SK-N-SH (cell line): ENCODE measurements around the gene SP3. TPM values are rescaled to one million over a fixed set of nuclear protein-coding genes. Genes with fewer than 3 reads are reported as not detected.

ENCODE experiments used
- CTCF ChIA-PET: fragments of 300-600, 350-600 bp; formaldehyde crosslinking; extraction: SDS; loops from one replicate; lab custom pipeline; 2021; lab: Yijun Ruan, JAX
- POLR2A ChIA-PET: fragments of 350-600 bp; sonication (Branson Sonifier 250); formaldehyde crosslinking; extraction: SDS; loops from one replicate; lab custom pipeline; 2020; ENCODE audit warnings: antibody characterized with exemption, inconsistent platforms; lab: Yijun Ruan, JAX
- DNase-seq: peaks from one replicate; pipeline ENCODE4 v3.0.0; 2012
- H2AFZ ChIP-seq: fragments of 200-600 bp; sonication (generic); 2 replicates; pipeline ENCODE4 v1.8.1; 2016; ENCODE audit warnings: antibody characterized with exemption, mild to moderate bottlenecking, low read depth
- H3F3A ChIP-seq: fragments of 200-600 bp; sonication (generic); replicated peaks from 2 replicates; pipeline ENCODE3; 2016; ENCODE audit warnings: antibody characterized with exemption, mild to moderate bottlenecking; ENCODE audit not compliant: insufficient read depth
- H3K27ac ChIP-seq, 2 experiments: fragments of 200-500 bp in 1 of 2; fragments of 200-600 bp in 1 of 2; sonication (Bioruptor generic) in 1 of 2; sonication (generic), shearing (Covaris generic) in 1 of 2; 2 replicates each; pipeline versions ENCODE4 v1.5.1 to v1.6.1; 2014 to 2016; ENCODE audit warnings: low read depth in 2 of 2, inconsistent platforms in 1 of 2, low read length in 1 of 2, mild to moderate bottlenecking in 1 of 2, mixed read lengths in 1 of 2
- H3K27me3 ChIP-seq: fragments of 200-600 bp; sonication (generic), shearing (Covaris generic); 2 replicates; pipeline ENCODE4 v1.6.1; 2016; ENCODE audit warnings: mixed run types; ENCODE audit not compliant: insufficient read depth
- H3K36me3 ChIP-seq, 2 experiments: fragments of 200-500 bp in 1 of 2; fragments of 200-600 bp in 1 of 2; sonication (Bioruptor generic) in 1 of 2; sonication (generic) in 1 of 2; replicated peaks in 1 of 2; 2 replicates each; pipeline versions ENCODE3 to v1.5.1; 2014 to 2016; ENCODE audit warnings: low read length in 1 of 2, mild to moderate bottlenecking in 1 of 2; ENCODE audit not compliant: insufficient read depth in 2 of 2, control insufficient read depth in 1 of 2
- H3K4me1 ChIP-seq, 2 experiments: fragments of 200-500 bp in 1 of 2; fragments of 200-600 bp in 1 of 2; sonication (Bioruptor generic) in 1 of 2; sonication (generic), shearing (Covaris generic) in 1 of 2; 2 replicates each; pipeline versions ENCODE4 v1.5.1 to v1.6.1; 2014 to 2016; ENCODE audit warnings: low read depth in 1 of 2, low read length in 1 of 2, mixed run types in 1 of 2; ENCODE audit not compliant: insufficient read depth in 2 of 2, control insufficient read depth in 1 of 2
- H3K4me2 ChIP-seq: fragments of 200-600 bp; sonication (generic), shearing (Covaris generic); 2 replicates; pipeline ENCODE4 v1.6.1; 2017; ENCODE audit warnings: mixed run types
- H3K4me3 ChIP-seq, 2 experiments: fragments of 200-500 bp in 1 of 2; fragments of 200-600 bp in 1 of 2; sonication (Bioruptor generic) in 1 of 2; sonication (generic), shearing (Covaris generic) in 1 of 2; 2 replicates each; pipeline versions ENCODE4 v1.5.1 to v1.8.1; 2014 to 2016; ENCODE audit warnings: low read depth in 2 of 2, inconsistent platforms in 1 of 2, low read length in 1 of 2, mild to moderate bottlenecking in 1 of 2, mixed read lengths in 1 of 2, moderate library complexity in 1 of 2
- H3K79me2 ChIP-seq: fragments of 200-600 bp; sonication (generic); 2 replicates; pipeline ENCODE4 v1.8.1; 2017; ENCODE audit warnings: mild to moderate bottlenecking; ENCODE audit not compliant: insufficient read depth
- H3K9ac ChIP-seq: fragments of 200-600 bp; sonication (generic); 2 replicates; pipeline ENCODE4 v1.6.1; 2017; ENCODE audit warnings: mixed run types
- H3K9me2 ChIP-seq: fragments of 200-600 bp; sonication (generic); 2 replicates; pipeline ENCODE4 v1.6.1; 2017; ENCODE audit warnings: mixed run types
- H3K9me3 ChIP-seq: fragments of 200-600 bp; sonication (generic); 2 replicates; pipeline ENCODE4 v1.6.1; 2017; ENCODE audit warnings: mixed run types, mild to moderate bottlenecking, moderate library complexity
- H4K20me1 ChIP-seq: fragments of 200-600 bp; sonication (generic); 2 replicates; pipeline ENCODE4 v1.6.1; 2017; ENCODE audit warnings: mild to moderate bottlenecking, mixed run types; ENCODE audit not compliant: insufficient read depth
- ELF1 ChIP-seq: IDR thresholded peaks from 2 replicates; pipeline ENCODE4 v1.4.0; 2012
- IRF3 ChIP-seq: fragments of 150-350 bp; IDR thresholded peaks from 2 replicates; pipeline ENCODE4 v1.6.1; 2016; ENCODE audit warnings: mild to moderate bottlenecking, low read depth, low read length
- JUND ChIP-seq: IDR thresholded peaks from 2 replicates; pipeline ENCODE4 v1.4.0; 2012
- POLR2AphosphoS5 ChIP-seq: IDR thresholded peaks from 2 replicates; pipeline ENCODE4 v1.6.1; 2012; ENCODE audit warnings: low read depth, low read length
- RFX5 ChIP-seq: IDR thresholded peaks from 2 replicates; pipeline ENCODE4 v1.6.1; 2012; ENCODE audit warnings: mild to moderate bottlenecking, improper control_type of control experiment, low read length
- SIN3A ChIP-seq: IDR thresholded peaks from 2 replicates; pipeline ENCODE4 v1.6.1; 2012; ENCODE audit warnings: low read depth, mild to moderate bottlenecking, low read length, moderate library complexity, borderline replicate concordance
- SMC3 ChIP-seq: IDR thresholded peaks from 2 replicates; pipeline ENCODE4 v1.6.1; 2012; ENCODE audit warnings: low read depth, low read length, improper control_type of control experiment
- USF1 ChIP-seq: IDR thresholded peaks from 2 replicates; pipeline ENCODE4 v1.4.0; 2012; ENCODE audit warnings: low read depth, borderline replicate concordance
- USF2 ChIP-seq: fragments of 150-350 bp; IDR thresholded peaks from 2 replicates; pipeline ENCODE4 v1.6.1; 2017; ENCODE audit warnings: antibody characterized with exemption, low read length, low read depth, borderline replicate concordance
- YY1 ChIP-seq: IDR thresholded peaks from 2 replicates; pipeline ENCODE4 v1.4.0; 2012; ENCODE audit warnings: low read depth, mild to moderate bottlenecking
- ZBTB33 ChIP-seq: IDR thresholded peaks from 2 replicates; pipeline ENCODE4 v1.4.0; 2012; ENCODE audit warnings: low read depth, borderline replicate concordance
- whole genome bisulfite sequencing: methylation state at CpG from one replicate; pipeline ENCODE4 v1.1.6; 2017; ENCODE audit warnings: low lambda C conversion rate; 5-methylcytosine and 5-hydroxymethylcytosine counted together
- polyA plus RNA-seq, 3 experiments: library from polyadenylated mRNA; depleted of rRNA; stranded (reverse); fragments of >200 nt; gene quantifications; 2 replicates each; pipeline ENCODE4 v1.2.3, GENCODE V29; 2012

The SP3 gene
- polyA plus RNA-seq, 1 of the 3 experiments (the other 2 are of a cell fraction) = 23.1 TPM

GRCh38 chr2:173934895-173935294 lies 30.3 kb downstream of the SP3 start:
- Histone ChIP-seq H3K27ac (no peak overlapping the region; a peak in 1 of 4 replicates), H3K9ac (no peak overlapping the region), H3K4me2 (no peak overlapping the region), H3K79me2 (peaks cover 100% of the 10 kb centered on the region), H2AFZ (no peak overlapping the region), H3K4me3 (no peak overlapping the region), H3K4me1 (peaks cover 7% of the 10 kb centered on the region in 2 experiments; a peak in 2 of 4 replicates), H3K36me3 (peaks cover 9 to 18% of the 10 kb centered on the region in 2 experiments), H3K9me3 (no peaks in the 10 kb centered on the region), H3K27me3 (no peaks in the 10 kb centered on the region), H3F3A (peaks cover under 1% of the 10 kb centered on the region), H4K20me1 (peaks cover 85% of the 10 kb centered on the region), H3K9me2 (no peaks in the 10 kb centered on the region)
- CTCF ChIA-PET = no interaction called here
- no peak for DNase-seq
- WGBS = 78% methylated on average over 5 of the region's 5 CpGs
- TF ChIP-seq IRF3 (no peak), ZBTB33 (no peak), ELF1 (no peak), SMC3 (no peak), USF1 (no peak), YY1 (no peak), RFX5 (no peak), USF2 (no peak)
- POLR2A ChIA-PET = no interaction called here

GRCh38 chr2:173931751-173932150 lies 33.4 kb downstream of the SP3 start:
- Histone ChIP-seq H3F3A (no peaks in the 10 kb centered on the region), H3K9me3 (no peaks in the 10 kb centered on the region), H3K4me2 (no peak overlapping the region), H2AFZ (no peak overlapping the region), H3K4me1 (peaks cover 0 to 4% of the 10 kb centered on the region in 2 experiments; a peak in 1 of 4 replicates), H3K36me3 (peaks cover 11 to 38% of the 10 kb centered on the region in 2 experiments), H3K79me2 (peaks cover 100% of the 10 kb centered on the region), H3K27me3 (no peaks in the 10 kb centered on the region), H3K9me2 (no peaks in the 10 kb centered on the region), H3K4me3 (no peak overlapping the region), H3K27ac (no peak overlapping the region), H3K9ac (no peak overlapping the region), H4K20me1 (peaks cover 82% of the 10 kb centered on the region)
- no peak for TF ChIP-seq SIN3A
- TF ChIP-seq JUND = no peak
- TF ChIP-seq POLR2AphosphoS5 = no peak
- CTCF ChIA-PET = no interaction called here
- DNase-seq = no peak
- 95% methylated on average over 2 of the region's 2 CpGs for WGBS
- POLR2A ChIA-PET = no interaction called here
